SK-N-SH (cell line): ENCODE results near the gene TIGAR. TPM values are rescaled to one million over a fixed set of nuclear protein-coding genes. Genes with fewer than 3 reads are reported as not detected.

Source experiments
- CTCF ChIA-PET: fragments of 300-600, 350-600 bp; formaldehyde crosslinking; extraction: SDS; loops from one replicate; lab custom pipeline; 2021; lab: Yijun Ruan, JAX
- POLR2A ChIA-PET: fragments of 350-600 bp; sonication (Branson Sonifier 250); formaldehyde crosslinking; extraction: SDS; loops from one replicate; lab custom pipeline; 2020; ENCODE audit warnings: antibody characterized with exemption, inconsistent platforms; lab: Yijun Ruan, JAX
- DNase-seq: peaks from one replicate; pipeline ENCODE4 v3.0.0; 2012
- H2AFZ ChIP-seq: fragments of 200-600 bp; sonication (generic); 2 replicates; pipeline ENCODE4 v1.8.1; 2016; ENCODE audit warnings: antibody characterized with exemption, mild to moderate bottlenecking, low read depth
- H3F3A ChIP-seq: fragments of 200-600 bp; sonication (generic); replicated peaks from 2 replicates; pipeline ENCODE3; 2016; ENCODE audit warnings: antibody characterized with exemption, mild to moderate bottlenecking; ENCODE audit not compliant: insufficient read depth
- H3K27ac ChIP-seq, 2 experiments: fragments of 200-500 bp in 1 of 2; fragments of 200-600 bp in 1 of 2; sonication (Bioruptor generic) in 1 of 2; sonication (generic), shearing (Covaris generic) in 1 of 2; 2 replicates each; pipeline versions ENCODE4 v1.5.1 to v1.6.1; 2014 to 2016; ENCODE audit warnings: low read depth in 2 of 2, inconsistent platforms in 1 of 2, low read length in 1 of 2, mild to moderate bottlenecking in 1 of 2, mixed read lengths in 1 of 2
- H3K27me3 ChIP-seq: fragments of 200-600 bp; sonication (generic), shearing (Covaris generic); 2 replicates; pipeline ENCODE4 v1.6.1; 2016; ENCODE audit warnings: mixed run types; ENCODE audit not compliant: insufficient read depth
- H3K36me3 ChIP-seq, 2 experiments: fragments of 200-500 bp in 1 of 2; fragments of 200-600 bp in 1 of 2; sonication (Bioruptor generic) in 1 of 2; sonication (generic) in 1 of 2; replicated peaks in 1 of 2; 2 replicates each; pipeline versions ENCODE3 to v1.5.1; 2014 to 2016; ENCODE audit warnings: low read length in 1 of 2, mild to moderate bottlenecking in 1 of 2; ENCODE audit not compliant: insufficient read depth in 2 of 2, control insufficient read depth in 1 of 2
- H3K4me1 ChIP-seq, 2 experiments: fragments of 200-500 bp in 1 of 2; fragments of 200-600 bp in 1 of 2; sonication (Bioruptor generic) in 1 of 2; sonication (generic), shearing (Covaris generic) in 1 of 2; 2 replicates each; pipeline versions ENCODE4 v1.5.1 to v1.6.1; 2014 to 2016; ENCODE audit warnings: low read depth in 1 of 2, low read length in 1 of 2, mixed run types in 1 of 2; ENCODE audit not compliant: insufficient read depth in 2 of 2, control insufficient read depth in 1 of 2
- H3K4me2 ChIP-seq: fragments of 200-600 bp; sonication (generic), shearing (Covaris generic); 2 replicates; pipeline ENCODE4 v1.6.1; 2017; ENCODE audit warnings: mixed run types
- H3K4me3 ChIP-seq, 2 experiments: fragments of 200-500 bp in 1 of 2; fragments of 200-600 bp in 1 of 2; sonication (Bioruptor generic) in 1 of 2; sonication (generic), shearing (Covaris generic) in 1 of 2; 2 replicates each; pipeline versions ENCODE4 v1.5.1 to v1.8.1; 2014 to 2016; ENCODE audit warnings: low read depth in 2 of 2, inconsistent platforms in 1 of 2, low read length in 1 of 2, mild to moderate bottlenecking in 1 of 2, mixed read lengths in 1 of 2, moderate library complexity in 1 of 2
- H3K79me2 ChIP-seq: fragments of 200-600 bp; sonication (generic); 2 replicates; pipeline ENCODE4 v1.8.1; 2017; ENCODE audit warnings: mild to moderate bottlenecking; ENCODE audit not compliant: insufficient read depth
- H3K9ac ChIP-seq: fragments of 200-600 bp; sonication (generic); 2 replicates; pipeline ENCODE4 v1.6.1; 2017; ENCODE audit warnings: mixed run types
- H3K9me2 ChIP-seq: fragments of 200-600 bp; sonication (generic); 2 replicates; pipeline ENCODE4 v1.6.1; 2017; ENCODE audit warnings: mixed run types
- H3K9me3 ChIP-seq: fragments of 200-600 bp; sonication (generic); 2 replicates; pipeline ENCODE4 v1.6.1; 2017; ENCODE audit warnings: mixed run types, mild to moderate bottlenecking, moderate library complexity
- H4K20me1 ChIP-seq: fragments of 200-600 bp; sonication (generic); 2 replicates; pipeline ENCODE4 v1.6.1; 2017; ENCODE audit warnings: mild to moderate bottlenecking, mixed run types; ENCODE audit not compliant: insufficient read depth
- CTCF ChIP-seq: fragments of 200-600 bp; sonication (generic); IDR thresholded peaks from 2 replicates; pipeline ENCODE4 v1.6.1; 2017; ENCODE audit warnings: antibody characterized with exemption, mild to moderate bottlenecking, moderate library complexity
- ELF1 ChIP-seq: IDR thresholded peaks from 2 replicates; pipeline ENCODE4 v1.4.0; 2012
- JUND ChIP-seq: IDR thresholded peaks from 2 replicates; pipeline ENCODE4 v1.4.0; 2012
- MXI1 ChIP-seq: IDR thresholded peaks from 2 replicates; pipeline ENCODE4 v1.6.1; 2012; ENCODE audit warnings: mild to moderate bottlenecking, low read depth, low read length, improper control_type of control experiment
- REST ChIP-seq: IDR thresholded peaks from 2 replicates; pipeline ENCODE4 v1.6.1; 2012; ENCODE audit warnings: mild to moderate bottlenecking, low read depth, low read length, moderate library complexity
- TCF12 ChIP-seq: IDR thresholded peaks from 2 replicates; pipeline ENCODE4 v1.4.0; 2012
- ZBTB33 ChIP-seq: IDR thresholded peaks from 2 replicates; pipeline ENCODE4 v1.4.0; 2012; ENCODE audit warnings: low read depth, borderline replicate concordance
- WGBS: methylation state at CpG from one replicate; pipeline ENCODE4 v1.1.6; 2017; ENCODE audit warnings: low lambda C conversion rate; 5-methylcytosine and 5-hydroxymethylcytosine counted together
- polyA plus RNA-seq, 3 experiments: library from polyadenylated mRNA; depleted of rRNA; stranded (reverse); fragments of >200 nt; gene quantifications; 2 replicates each; pipeline ENCODE4 v1.2.3, GENCODE V29; 2012

The TIGAR gene
- polyA plus RNA-seq, 1 of the 3 experiments (the other 2 are of a cell fraction), result 8.3 TPM

- TF ChIP-seq ELF1, result no peak
These were observed 37.3 kb upstream of the TIGAR start (continued) for GRCh38 chr12:4283512-4284255.

DNA sequence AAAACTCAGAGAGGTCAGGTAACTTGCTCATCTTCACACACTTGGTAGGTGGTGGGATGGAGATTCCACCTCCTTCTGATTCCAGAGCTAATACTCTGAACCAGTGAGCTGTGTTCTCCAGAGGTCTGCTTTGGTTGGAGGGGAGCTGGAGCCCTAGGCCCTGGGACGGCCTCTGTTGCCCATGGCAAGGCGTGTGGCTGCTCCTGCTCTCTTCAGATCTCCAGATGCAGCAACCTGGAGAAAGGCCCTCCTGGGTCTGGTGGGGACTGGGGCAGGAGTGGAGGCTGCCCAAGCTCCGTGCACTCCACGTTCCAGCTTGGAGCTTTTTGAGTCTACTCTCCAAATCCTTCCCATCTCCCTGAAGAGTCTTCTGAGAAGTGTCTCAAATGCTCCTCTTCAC is 36.7 kb upstream of the TIGAR start:
- H3K27ac ChIP-seq, result no peak overlapping the region
- no peaks in the 10 kb centered on the region for H3K9me3 ChIP-seq
- no peak for TF ChIP-seq CTCF
- no peak for TF ChIP-seq MXI1
- no peak for TF ChIP-seq TCF12
- TF ChIP-seq REST, result no peak
- no peak for TF ChIP-seq ZBTB33
- TF ChIP-seq JUND, result no peak
- H3K4me1 ChIP-seq, result no peaks in the 10 kb centered on the region; a peak in 1 of 4 replicates
- no peak overlapping the region for H2AFZ ChIP-seq
- no peak overlapping the region for H3K4me3 ChIP-seq
- no peaks in the 10 kb centered on the region for H3F3A ChIP-seq
- DNase-seq, result no peak
- 8% methylated on average over 3 of the region's 4 CpGs for WGBS
- H3K4me2 ChIP-seq, result no peak overlapping the region
- ChIA-PET CTCF (interaction anchor here (1.3 to 1.4 kb wide), 2 partner anchors 10 to 16 kb away, joined by 3 to 4 read pairs; no protein-coding TSS in a partner anchor), POLR2A (no interaction called here)
- peaks cover 94% of the 10 kb centered on the region for H3K27me3 ChIP-seq
- no peaks in the 10 kb centered on the region for H3K79me2 ChIP-seq
- H3K36me3 ChIP-seq, result no peaks in the 10 kb centered on the region
- no peak overlapping the region for H3K9ac ChIP-seq
- H3K9me2 ChIP-seq, result no peaks in the 10 kb centered on the region
- H4K20me1 ChIP-seq, result no peaks in the 10 kb centered on the region
